NK-92 (cell line): Measurements from ENCODE around the gene PMFBP1.

ENCODE experiments used
- DNase-seq: peaks from one replicate; lab custom pipeline; 2025; ENCODE audit not compliant: unreplicated experiment; lab: John Stamatoyannopoulos, UW

The PMFBP1 gene

GRCh38 chr16:72172105-72173034 lies at the start of gene PMFBP1:
Gene PMFBP1, minus strand, starts transcription at chr16:72172155. Its CDS starts 947 bp downstream, at chr16:72171208.
- DNase-seq = no peak

- no peak for DNase-seq
Observed at GRCh38 chr16:72221630-72222024, 49.7 kb upstream of the PMFBP1 start.

GRCh38 chr16:72220875-72221629 lies 49.1 kb upstream of the PMFBP1 start:
- DNase-seq = no peak

- no peak for DNase-seq
Observed at GRCh38 chr16:72219282-72219681, 47.3 kb upstream of the PMFBP1 start.

- DNase-seq = no peak
Observed at GRCh38 chr16:72216767-72217166, 44.8 kb upstream of the PMFBP1 start.

GRCh38 chr16:72214821-72215220 lies 42.9 kb upstream of the PMFBP1 start:
- DNase-seq = no peak

- no peak for DNase-seq
Observed at GRCh38 chr16:72211110-72211509, 39.2 kb upstream of the PMFBP1 start.

- DNase-seq = no peak
Observed at GRCh38 chr16:72210555-72210954, 38.6 kb upstream of the PMFBP1 start.

- no peak for DNase-seq
Observed at GRCh38 chr16:72210072-72210471, 38.1 kb upstream of the PMFBP1 start.

GRCh38 chr16:72206299-72206698 lies 34.3 kb upstream of the PMFBP1 start:
- DNase-seq = no peak

- no peak for DNase-seq
Observed at GRCh38 chr16:72203401-72203800, 31.4 kb upstream of the PMFBP1 start.

- no peak for DNase-seq
Observed at GRCh38 chr16:72202014-72202413, 30.1 kb upstream of the PMFBP1 start.

GRCh38 chr16:72201387-72201786 lies 29.4 kb upstream of the PMFBP1 start:
- DNase-seq = no peak

GRCh38 chr16:72199761-72200337 lies 27.9 kb upstream of the PMFBP1 start:
- no peak for DNase-seq

GRCh38 chr16:72198771-72199201 lies 26.8 kb upstream of the PMFBP1 start:
- no peak for DNase-seq

- DNase-seq = no peak
Observed at GRCh38 chr16:72198021-72198711, 26.2 kb upstream of the PMFBP1 start.

- no peak for DNase-seq
Observed at GRCh38 chr16:72197545-72197944, 25.6 kb upstream of the PMFBP1 start.

GRCh38 chr16:72195609-72196008 lies 23.7 kb upstream of the PMFBP1 start:
- DNase-seq = no peak

- no peak for DNase-seq
Observed at GRCh38 chr16:72191551-72191950, 19.6 kb upstream of the PMFBP1 start.

GRCh38 chr16:72189865-72190371 lies 18.0 kb upstream of the PMFBP1 start:
- DNase-seq = no peak

GRCh38 chr16:72188541-72188940 lies 16.6 kb upstream of the PMFBP1 start:
- no peak for DNase-seq
